Uterus (tissue), 4 donors: Measurements from ENCODE around the gene ADGRL2. TPM values are rescaled to one million over a fixed set of nuclear protein-coding genes. Genes with fewer than 3 reads are reported as not detected.
"Not testable (repeated sequence)": the region's sequence is repeated elsewhere in the genome, so short reads cannot be mapped to it uniquely, and the experiment has no call there.

ENCODE experiments used
- DNase-seq, 2 donors: peaks; one replicate each; pipeline ENCODE4 v3.0.0-alpha.2; 2019 to 2020
- H3K27ac ChIP-seq, 2 donors: fragments of 200-600 bp; sonication (generic); 1 replicate in 1 of 2; 2 replicates in 1 of 2; pipeline ENCODE4 v1.5.1; 2016 to 2018
- H3K27me3 ChIP-seq, 2 donors: fragments of 200-600 bp; sonication (generic); one replicate each; pipeline ENCODE4 v1.5.1; 2018 to 2019; ENCODE audit warnings: control low read depth in 1 of 2
- H3K36me3 ChIP-seq, 2 donors: fragments of 200-600 bp; sonication (generic); one replicate each; pipeline ENCODE4 v1.5.1; 2019; ENCODE audit warnings: control low read depth in 1 of 2
- H3K4me1 ChIP-seq, 2 donors: fragments of 200-600 bp; sonication (generic); one replicate each; pipeline ENCODE4 v1.5.1; 2018 to 2019; ENCODE audit warnings: control low read depth in 1 of 2
- H3K4me3 ChIP-seq, 2 donors: fragments of 200-600 bp; sonication (generic); 1 replicate in 1 of 2; 2 replicates in 1 of 2; pipeline ENCODE4 v1.5.1; 2018 to 2019; ENCODE audit warnings: mild to moderate bottlenecking in 1 of 2
- H3K9me3 ChIP-seq, 2 donors: fragments of 200-600 bp; sonication (generic); one replicate each; pipeline ENCODE4 v1.5.1; 2019; ENCODE audit warnings: control low read depth in 1 of 2
- POLR2A ChIP-seq, 2 donors: fragments of 450-650 bp; IDR thresholded peaks; one replicate each; pipeline ENCODE4 v1.6.1; 2016; ENCODE audit warnings: antibody characterized with exemption in 2 of 2, mild to moderate bottlenecking in 1 of 2, moderate library complexity in 1 of 2
- intact Hi-C: fragments of 100-400 bp; cut with DNase I; formaldehyde crosslinking; loops from one replicate; pipeline ENCODE4 v1.15.1; 2023; ENCODE audit warnings: low total_unique reads
- total RNA-seq, 4 donors: library from RNA; depleted of rRNA in 3 of 4; stranded (reverse); fragments of >200 nt in 3 of 4; gene quantifications; one replicate each; pipeline versions ENCODE4 v1.1.0 to v1.2.4, GENCODE V29; 2014 to 2023
- TF ChIP-seq, protein P1 (sequence below), 4 experiments: fragments of 200-600 bp in 2 of 4; fragments of 450-650 bp in 2 of 4; sonication (generic) in 2 of 4; IDR thresholded peaks; one replicate each; pipeline ENCODE4 v1.5.1; 2016 to 2019; ENCODE audit warnings: antibody characterized with exemption in 4 of 4, mild to moderate bottlenecking in 2 of 4, moderate library complexity in 1 of 4
- donor health status: DM: yes; HTN: yes; CAD: no.

Gene ADGRL2
- total RNA-seq, 4 donors from 2014 or later: 29.1 to 200 (median 50.7) TPM

DNA sequence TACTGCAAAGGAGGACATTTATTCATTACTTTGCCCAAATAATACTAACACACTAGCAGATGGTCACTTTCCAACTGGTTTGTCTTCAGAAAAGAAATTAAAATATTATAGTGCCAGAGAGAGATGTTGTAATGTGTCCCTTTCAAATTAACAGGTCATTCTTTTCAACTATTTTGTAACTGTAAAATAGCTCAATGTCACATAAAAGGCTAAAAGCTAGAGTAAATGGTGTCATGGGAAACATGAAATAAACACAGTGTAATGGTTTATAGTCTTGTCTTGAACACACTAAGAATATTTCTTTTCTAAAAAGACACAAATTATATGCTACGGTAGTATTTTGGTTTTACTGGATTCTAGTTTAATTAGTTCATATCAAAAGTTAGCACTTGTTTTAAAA, 77.8 kb downstream of the ADGRL2 start:
- TF ChIP-seq, protein P1, sequence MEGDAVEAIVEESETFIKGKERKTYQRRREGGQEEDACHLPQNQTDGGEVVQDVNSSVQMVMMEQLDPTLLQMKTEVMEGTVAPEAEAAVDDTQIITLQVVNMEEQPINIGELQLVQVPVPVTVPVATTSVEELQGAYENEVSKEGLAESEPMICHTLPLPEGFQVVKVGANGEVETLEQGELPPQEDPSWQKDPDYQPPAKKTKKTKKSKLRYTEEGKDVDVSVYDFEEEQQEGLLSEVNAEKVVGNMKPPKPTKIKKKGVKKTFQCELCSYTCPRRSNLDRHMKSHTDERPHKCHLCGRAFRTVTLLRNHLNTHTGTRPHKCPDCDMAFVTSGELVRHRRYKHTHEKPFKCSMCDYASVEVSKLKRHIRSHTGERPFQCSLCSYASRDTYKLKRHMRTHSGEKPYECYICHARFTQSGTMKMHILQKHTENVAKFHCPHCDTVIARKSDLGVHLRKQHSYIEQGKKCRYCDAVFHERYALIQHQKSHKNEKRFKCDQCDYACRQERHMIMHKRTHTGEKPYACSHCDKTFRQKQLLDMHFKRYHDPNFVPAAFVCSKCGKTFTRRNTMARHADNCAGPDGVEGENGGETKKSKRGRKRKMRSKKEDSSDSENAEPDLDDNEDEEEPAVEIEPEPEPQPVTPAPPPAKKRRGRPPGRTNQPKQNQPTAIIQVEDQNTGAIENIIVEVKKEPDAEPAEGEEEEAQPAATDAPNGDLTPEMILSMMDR (IDR thresholded peaks at IDR 0.05): no peak
- TF ChIP-seq POLR2A (IDR thresholded peaks at IDR 0.05): no peak
- no peaks in the 10 kb centered on the region for H3K36me3 ChIP-seq
- intact Hi-C loops: no loop called here
- no peaks in the 10 kb centered on the region for H3K9me3 ChIP-seq
- no peak for DNase-seq
- no peak overlapping the region for H3K4me3 ChIP-seq
- H3K27me3 ChIP-seq: no peaks in the 10 kb centered on the region
- no peaks in the 10 kb centered on the region for H3K4me1 ChIP-seq
- H3K27ac ChIP-seq: no peak overlapping the region

DNA sequence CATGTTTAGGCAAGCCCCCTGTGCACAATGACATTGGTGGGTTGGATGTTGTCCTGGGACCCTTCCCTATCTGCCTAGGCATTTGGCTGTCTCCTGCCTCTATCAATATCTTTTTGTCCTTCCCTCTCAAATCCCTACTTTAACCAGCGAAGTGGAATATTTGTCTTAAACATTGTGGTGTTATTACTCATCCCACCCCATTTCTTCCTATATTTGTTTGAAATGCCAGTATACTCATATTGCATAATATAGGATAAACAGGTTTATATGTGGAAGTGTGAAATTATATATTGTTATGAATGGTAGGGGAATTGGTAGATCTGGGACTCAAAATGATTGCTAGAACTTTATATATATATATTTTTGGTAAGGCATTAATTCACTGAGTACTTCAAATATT, 80.0 kb downstream of the ADGRL2 start:
- intact Hi-C loops: no loop called here
- no peak overlapping the region for H3K4me3 ChIP-seq
- no peak overlapping the region for H3K27ac ChIP-seq
- no peaks in the 10 kb centered on the region for H3K9me3 ChIP-seq
- H3K36me3 ChIP-seq: no peaks in the 10 kb centered on the region
- TF ChIP-seq POLR2A (IDR thresholded peaks at IDR 0.05): no peak
- TF ChIP-seq, protein P1 (IDR thresholded peaks at IDR 0.05): no peak
- DNase-seq: no peak
- no peaks in the 10 kb centered on the region for H3K4me1 ChIP-seq
- no peaks in the 10 kb centered on the region for H3K27me3 ChIP-seq

DNA sequence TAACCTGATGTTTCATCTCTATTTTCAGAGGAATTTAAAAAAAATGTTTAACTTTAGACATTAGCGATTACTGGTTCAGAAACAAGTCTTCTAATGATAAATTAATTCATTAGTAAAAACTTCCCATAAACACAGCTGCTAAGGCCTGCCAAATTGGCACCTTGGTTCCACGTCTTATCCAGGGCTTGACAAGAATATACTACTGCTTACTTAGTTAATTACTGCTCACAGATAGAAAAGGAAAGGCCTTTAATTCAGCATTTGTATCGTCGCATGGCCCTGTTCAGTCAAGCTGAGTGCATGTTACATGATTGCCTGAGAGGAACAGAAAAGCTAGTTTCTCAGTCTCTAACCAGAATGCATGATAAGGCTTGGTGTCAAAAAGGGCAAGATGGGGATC, 84.6 kb downstream of the ADGRL2 start:
- H3K4me3 ChIP-seq: no peak overlapping the region
- H3K27ac ChIP-seq: no peak overlapping the region
- H3K36me3 ChIP-seq: no peaks in the 10 kb centered on the region
- no peak for TF ChIP-seq POLR2A (IDR thresholded peaks at IDR 0.05)
- TF ChIP-seq, protein P1 (IDR thresholded peaks at IDR 0.05): no peak
- H3K4me1 ChIP-seq: no peaks in the 10 kb centered on the region
- H3K27me3 ChIP-seq: no peaks in the 10 kb centered on the region
- intact Hi-C loops: no loop called here
- no peaks in the 10 kb centered on the region for H3K9me3 ChIP-seq
- no peak for DNase-seq

DNA sequence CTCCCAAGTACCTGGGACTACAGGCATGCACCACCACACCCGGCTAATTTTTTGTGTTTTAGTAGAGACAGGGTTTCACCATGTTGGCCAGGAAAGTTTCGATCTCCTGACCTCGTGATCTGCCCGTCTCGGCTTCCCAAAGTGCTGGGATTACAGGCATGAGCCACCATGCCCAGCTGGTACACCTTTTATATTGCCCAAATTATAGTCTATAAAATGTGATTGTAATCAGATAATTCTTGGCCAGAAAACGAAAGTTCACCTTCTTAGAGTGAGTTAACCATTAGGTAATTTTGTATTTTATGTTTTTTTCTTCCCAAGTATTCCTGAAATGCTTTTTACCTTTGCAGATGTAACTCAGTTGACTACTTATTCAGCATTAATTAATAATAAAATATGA, 85.6 kb downstream of the ADGRL2 start:
- H3K36me3 ChIP-seq, DNase-seq, H3K4me3 ChIP-seq, H3K27me3 ChIP-seq, H3K27ac ChIP-seq, H3K9me3 ChIP-seq, H3K4me1 ChIP-seq, intact Hi-C loops: not testable (repeated sequence)

DNA sequence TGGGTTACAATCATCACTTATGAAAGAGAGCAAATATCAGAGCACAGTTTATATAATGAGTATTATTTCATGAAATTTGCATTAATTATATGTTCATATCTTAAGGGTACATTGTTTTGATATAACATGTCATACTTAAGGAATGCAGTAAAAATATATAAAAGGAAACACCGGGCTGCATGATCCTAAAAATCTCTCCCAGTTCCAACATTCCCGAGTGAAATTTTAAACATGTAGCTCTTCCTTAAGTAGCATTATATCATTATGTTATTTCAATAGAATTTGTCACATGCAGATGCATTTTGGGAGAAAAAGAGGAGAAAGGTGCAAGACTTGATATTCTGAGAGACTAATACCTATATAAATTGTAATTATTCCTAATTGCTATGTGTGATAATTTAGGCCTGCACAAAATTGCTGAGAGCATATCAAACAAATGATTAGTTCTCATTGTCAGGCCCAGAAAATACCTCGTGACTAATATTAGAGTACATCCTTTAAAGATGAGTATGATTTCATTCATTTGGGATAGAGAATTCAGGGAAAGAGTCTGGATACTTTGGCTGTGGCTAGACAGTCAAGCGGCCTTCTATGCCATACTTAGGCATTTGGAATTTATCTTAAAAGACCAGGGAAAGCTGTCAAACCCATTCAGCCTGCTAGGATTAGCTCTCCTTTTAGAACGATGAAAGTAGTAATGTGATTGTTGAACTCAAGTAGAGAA, 86.8 kb downstream of the ADGRL2 start:
- TF ChIP-seq, protein P1 (IDR thresholded peaks at IDR 0.05): no peak
- TF ChIP-seq POLR2A (IDR thresholded peaks at IDR 0.05): no peak
- intact Hi-C loops: no loop called here
- H3K4me3 ChIP-seq: no peak overlapping the region
- H3K9me3 ChIP-seq: no peaks in the 10 kb centered on the region
- H3K36me3 ChIP-seq: no peaks in the 10 kb centered on the region
- no peaks in the 10 kb centered on the region for H3K4me1 ChIP-seq
- no peak overlapping the region for H3K27ac ChIP-seq
- DNase-seq: no peak
- H3K27me3 ChIP-seq: no peaks in the 10 kb centered on the region

DNA sequence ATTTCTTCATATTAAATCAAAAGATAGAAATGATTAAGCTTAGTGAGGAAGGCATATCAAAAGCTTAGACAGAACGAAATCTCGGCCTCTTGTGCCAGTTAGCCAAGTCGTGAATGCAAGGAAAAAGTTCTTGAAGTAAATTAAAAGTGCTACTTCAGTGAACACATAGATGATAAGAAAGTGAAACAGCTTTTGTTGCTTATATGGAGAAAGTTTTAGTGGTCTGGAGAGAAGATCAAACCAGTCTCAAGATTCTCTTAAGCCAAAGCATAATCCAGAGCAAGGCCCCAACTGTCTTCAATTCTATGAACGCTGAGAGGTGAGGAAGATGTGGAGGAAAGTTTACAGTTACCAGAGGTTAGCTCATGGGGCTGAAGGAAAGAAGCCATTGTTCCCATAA, 88.4 kb downstream of the ADGRL2 start:
- no peaks in the 10 kb centered on the region for H3K9me3 ChIP-seq
- H3K27me3 ChIP-seq: no peaks in the 10 kb centered on the region
- DNase-seq: no peak
- no peak overlapping the region for H3K4me3 ChIP-seq
- intact Hi-C loops: no loop called here
- H3K36me3 ChIP-seq: no peaks in the 10 kb centered on the region
- H3K4me1 ChIP-seq: no peaks in the 10 kb centered on the region
- no peak overlapping the region for H3K27ac ChIP-seq
- TF ChIP-seq, protein P1 (IDR thresholded peaks at IDR 0.05): no peak
- TF ChIP-seq POLR2A (IDR thresholded peaks at IDR 0.05): no peak
